ENCODE measurements around the gene DNM3.
A peak's percentile ranks its signal among the peaks of the same experiment; 100 is the strongest.

DNA sequence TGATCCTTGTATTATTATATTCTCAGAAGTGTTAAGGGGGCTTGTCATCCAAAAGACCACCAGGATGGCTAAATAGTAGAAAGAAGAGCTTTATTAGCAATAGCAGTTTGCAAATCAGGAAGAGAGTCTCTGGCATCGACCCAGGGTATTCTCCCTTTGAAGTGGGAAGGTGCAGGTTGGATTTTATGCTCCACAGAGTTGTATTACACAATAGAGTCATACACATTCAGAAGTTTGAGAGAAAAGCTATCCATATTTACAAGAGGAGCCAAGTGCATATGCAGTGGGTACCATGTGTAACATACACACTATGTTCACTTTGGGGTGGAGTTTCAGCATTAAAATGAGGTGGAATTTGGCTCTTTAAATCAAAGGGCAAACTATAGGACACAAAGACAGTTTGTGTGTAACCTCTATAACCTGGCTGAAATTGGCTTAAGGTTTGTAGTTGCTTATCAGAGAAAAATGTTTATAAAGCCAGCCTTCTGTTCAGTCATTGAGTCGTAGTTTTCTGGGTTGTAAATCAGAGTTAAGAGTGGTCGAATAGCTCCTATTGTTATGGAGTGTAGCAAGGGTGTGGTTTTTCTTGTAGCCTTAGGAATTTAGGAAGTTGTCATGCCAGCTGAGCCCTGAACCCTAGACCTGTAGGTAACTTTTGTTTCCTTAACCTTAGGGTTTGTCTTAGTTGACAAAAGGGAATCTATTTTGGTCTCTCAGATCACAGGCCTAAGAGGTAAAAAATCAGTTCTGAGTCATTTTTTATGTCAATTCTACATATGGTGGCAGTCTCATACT, 125.3 kb downstream of the DNM3 start:
- TF ChIP-seq REST (IDR thresholded peaks at IDR 0.05; ENCODE audit: low read depth) = no peak
- TF ChIP-seq FOXM1 (IDR thresholded peaks at IDR 0.05; ENCODE audit: borderline replicate concordance, low read depth) = no peak
- TF ChIP-seq NFIC (IDR thresholded peaks at IDR 0.05) = no peak
- TF ChIP-seq RAD21 (IDR thresholded peaks at IDR 0.05; ENCODE audit: low read depth) = no peak
- 0 out of 2 replicates have a peak, but pooled peaks have one; percentile 15 for TF ChIP-seq EP300 (IDR thresholded peaks at IDR 0.05; ENCODE audit: borderline replicate concordance)
- no peak for TF ChIP-seq ZBTB7A (IDR thresholded peaks at IDR 0.05; ENCODE audit: low read depth)
- no peak for TF ChIP-seq TAF1 (IDR thresholded peaks at IDR 0.05; ENCODE audit: low read depth)
